ENCODE data around the gene TMEM242. TPM values are rescaled to one million over a fixed set of nuclear protein-coding genes. Genes with fewer than 3 reads are reported as not detected.

The TMEM242 gene
- total RNA-seq, 1 experiment from 2014 or later: 8.7 TPM

GRCh38 chr6:157246771-157247484, 76.4 kb downstream of the TMEM242 start:
- TF ChIP-seq ESRRA (CRISPR knock-in tag; IDR thresholded peaks at IDR 0.05; ENCODE audit: borderline replicate concordance) (no peak), PREB (CRISPR knock-in tag; IDR thresholded peaks at IDR 0.05; ENCODE audit: borderline replicate concordance) (no peak), ARID4B (CRISPR knock-in tag; IDR thresholded peaks at IDR 0.05; ENCODE audit: borderline replicate concordance) (no peak), HMGA2 (CRISPR knock-in tag; IDR thresholded peaks at IDR 0.05) (no peak), ZNF532 (CRISPR knock-in tag; IDR thresholded peaks at IDR 0.05; ENCODE audit: borderline replicate concordance) (no peak), JAZF1 (CRISPR knock-in tag; IDR thresholded peaks at IDR 0.05) (no peak), PRRX2 (CRISPR knock-in tag; IDR thresholded peaks at IDR 0.05) (no peak), ATF1 (CRISPR knock-in tag; IDR thresholded peaks at IDR 0.05) (no peak), ZNF121 (CRISPR knock-in tag; IDR thresholded peaks at IDR 0.05) (no peak), FOXP4 (CRISPR knock-in tag; IDR thresholded peaks at IDR 0.05) (no peak), AR (CRISPR knock-in tag; IDR thresholded peaks at IDR 0.05) (no peak), ERG (CRISPR knock-in tag; IDR thresholded peaks at IDR 0.05) (no peak), CTCF (IDR thresholded peaks at IDR 0.05) (no peak), IRF1 (CRISPR knock-in tag; IDR thresholded peaks at IDR 0.05) (no peak), ZNF138 (CRISPR knock-in tag; conservative IDR thresholded peaks at IDR 0.05) (no peak)
- no peak overlapping the region for H3K4me3 Mint-ChIP-seq
- no peak overlapping the region for H3K27ac Mint-ChIP-seq
- DNase-seq (ENCODE audit: low spot score) (no peak), ATAC-seq (peak; percentile 81)
- H3K4me1 Mint-ChIP-seq: no peaks in the 10 kb centered on the region
- no peaks in the 10 kb centered on the region; the same call in 1 of the 2 replicates for H3K27me3 Mint-ChIP-seq (ENCODE audit: low read depth)
- peaks cover 5% of the 10 kb centered on the region; the same call in 1 of the 2 replicates for H3K36me3 Mint-ChIP-seq
- CTCF ChIA-PET: interaction anchor here (2.6 kb wide), 1 partner anchor 11 kb away, joined by 18 read pairs; no protein-coding TSS in a partner anchor
- POLR2A ChIA-PET: no interaction called here
- H3K9me3 Mint-ChIP-seq: peaks cover 13% of the 10 kb centered on the region
